GM10248 (cell line): ENCODE results near the gene RAB33B.

ENCODE experiments used
- CTCF ChIA-PET: fragments of 300-600 bp; sonication (Branson Sonifier 250); formaldehyde crosslinking; extraction: SDS; loops from one replicate; lab custom pipeline; 2021; ENCODE audit warnings: antibody characterized with exemption; lab: Yijun Ruan, JAX
- POLR2A ChIA-PET: fragments of 350-650 bp; sonication (Branson Sonifier 250); formaldehyde crosslinking; extraction: SDS; loops from one replicate; lab custom pipeline; 2020; ENCODE audit warnings: antibody characterized with exemption; lab: Yijun Ruan, JAX
- DNase-seq: peaks from one replicate; pipeline ENCODE4 v3.0.0; 2012; ENCODE audit errors: extremely low spot score
- TF ChIP-seq, protein P1 (sequence below): IDR thresholded peaks from 2 replicates; pipeline ENCODE4 v1.5.1; 2012; ENCODE audit warnings: mild to moderate bottlenecking, low read depth; ENCODE audit errors: extremely low read depth, missing control alignments, control extremely low read depth

Gene RAB33B

DNA sequence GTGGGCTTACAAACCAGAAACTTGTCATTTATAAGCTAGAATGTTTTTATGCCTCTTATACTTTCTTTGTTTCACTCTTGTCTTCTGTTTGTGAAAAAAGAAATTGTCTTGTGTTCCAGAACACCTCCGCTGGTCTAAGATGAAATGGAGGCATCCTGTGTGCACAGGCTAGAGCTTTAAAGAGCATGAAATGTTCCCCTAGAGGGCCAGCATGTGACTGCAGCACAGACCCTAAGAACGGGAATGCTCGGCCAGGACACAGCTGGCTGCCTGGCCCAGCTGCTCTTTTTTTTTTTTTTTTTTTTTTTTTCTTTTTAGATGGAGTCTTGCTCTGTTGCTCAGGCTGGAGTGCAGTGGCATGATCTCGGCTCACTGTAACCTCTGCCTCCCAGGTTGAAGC is 68.5 kb downstream of the RAB33B start:
- ChIA-PET CTCF (interaction anchor here (0.8 to 4.5 kb wide), 9 partner anchors 8 to 837 kb away, joined by 3 to 22 read pairs (median 3); no protein-coding TSS in a partner anchor), POLR2A (interaction anchor here (0.7 kb wide), 1 partner anchor 324 kb away, joined by 3 read pairs; no protein-coding TSS in a partner anchor)
- DNase-seq, result no peak
- TF ChIP-seq, protein P1, sequence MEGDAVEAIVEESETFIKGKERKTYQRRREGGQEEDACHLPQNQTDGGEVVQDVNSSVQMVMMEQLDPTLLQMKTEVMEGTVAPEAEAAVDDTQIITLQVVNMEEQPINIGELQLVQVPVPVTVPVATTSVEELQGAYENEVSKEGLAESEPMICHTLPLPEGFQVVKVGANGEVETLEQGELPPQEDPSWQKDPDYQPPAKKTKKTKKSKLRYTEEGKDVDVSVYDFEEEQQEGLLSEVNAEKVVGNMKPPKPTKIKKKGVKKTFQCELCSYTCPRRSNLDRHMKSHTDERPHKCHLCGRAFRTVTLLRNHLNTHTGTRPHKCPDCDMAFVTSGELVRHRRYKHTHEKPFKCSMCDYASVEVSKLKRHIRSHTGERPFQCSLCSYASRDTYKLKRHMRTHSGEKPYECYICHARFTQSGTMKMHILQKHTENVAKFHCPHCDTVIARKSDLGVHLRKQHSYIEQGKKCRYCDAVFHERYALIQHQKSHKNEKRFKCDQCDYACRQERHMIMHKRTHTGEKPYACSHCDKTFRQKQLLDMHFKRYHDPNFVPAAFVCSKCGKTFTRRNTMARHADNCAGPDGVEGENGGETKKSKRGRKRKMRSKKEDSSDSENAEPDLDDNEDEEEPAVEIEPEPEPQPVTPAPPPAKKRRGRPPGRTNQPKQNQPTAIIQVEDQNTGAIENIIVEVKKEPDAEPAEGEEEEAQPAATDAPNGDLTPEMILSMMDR, result no peak

DNA sequence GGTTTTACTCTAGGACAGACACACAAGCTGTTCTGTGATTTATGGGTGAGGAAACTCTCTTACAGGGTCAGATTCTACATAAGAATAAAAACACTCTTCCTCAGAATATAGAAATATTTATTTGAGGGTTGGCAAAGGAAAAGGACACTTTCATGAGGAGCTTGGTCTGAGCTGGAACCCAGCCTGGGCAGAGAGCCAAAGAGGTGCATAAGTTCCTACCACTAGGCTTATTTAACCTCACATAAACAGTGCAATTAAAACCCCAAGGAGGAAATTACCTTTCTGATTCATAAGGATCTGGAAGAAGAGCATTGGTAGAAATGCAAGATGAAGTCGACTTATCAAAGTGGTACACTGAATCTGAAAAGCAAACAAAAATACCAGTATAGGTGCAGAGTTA is 69.2 kb downstream of the RAB33B start:
- ChIA-PET POLR2A (no interaction called here), CTCF (interaction anchor here (0.9 to 4.5 kb wide), 5 partner anchors 8 to 129 kb away, joined by 3 to 22 read pairs (median 3); no protein-coding TSS in a partner anchor)
- TF ChIP-seq, protein P1, result no peak
- no peak for DNase-seq

DNA sequence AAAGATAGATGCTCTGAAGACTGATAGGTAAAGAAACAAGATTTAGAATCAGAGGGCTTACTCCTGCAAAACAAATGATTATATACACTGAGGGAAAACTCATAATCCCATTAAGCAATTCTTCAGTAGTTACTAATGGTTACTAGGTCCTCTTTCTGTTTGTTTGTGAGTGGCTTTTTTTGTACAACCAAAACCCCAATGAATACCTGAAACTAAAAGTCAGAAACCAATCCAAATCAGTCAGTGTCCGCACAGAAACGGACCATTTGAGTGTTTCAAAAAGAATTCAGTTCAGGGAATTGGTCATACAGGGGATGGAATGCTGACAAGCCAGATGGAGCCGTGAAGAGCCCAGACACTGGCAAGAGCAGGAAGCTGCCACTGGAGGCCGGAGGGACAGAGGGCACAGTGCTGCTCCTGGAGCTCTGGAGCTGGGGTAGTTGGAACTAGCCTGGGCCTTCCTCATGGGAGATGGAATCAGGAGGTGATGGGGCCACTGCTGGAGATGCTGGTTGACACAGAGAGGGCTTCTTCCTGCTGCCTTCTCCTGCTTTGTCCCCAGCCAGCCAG is 70.2 kb downstream of the RAB33B start:
- POLR2A ChIA-PET, result no interaction called here
- DNase-seq, result no peak
- TF ChIP-seq, protein P1, result no peak
- CTCF ChIA-PET, result interaction anchor here (1.2 to 1.8 kb wide), 2 partner anchors 10 to 14 kb away, joined by 4 to 5 read pairs; no protein-coding TSS in a partner anchor

DNA sequence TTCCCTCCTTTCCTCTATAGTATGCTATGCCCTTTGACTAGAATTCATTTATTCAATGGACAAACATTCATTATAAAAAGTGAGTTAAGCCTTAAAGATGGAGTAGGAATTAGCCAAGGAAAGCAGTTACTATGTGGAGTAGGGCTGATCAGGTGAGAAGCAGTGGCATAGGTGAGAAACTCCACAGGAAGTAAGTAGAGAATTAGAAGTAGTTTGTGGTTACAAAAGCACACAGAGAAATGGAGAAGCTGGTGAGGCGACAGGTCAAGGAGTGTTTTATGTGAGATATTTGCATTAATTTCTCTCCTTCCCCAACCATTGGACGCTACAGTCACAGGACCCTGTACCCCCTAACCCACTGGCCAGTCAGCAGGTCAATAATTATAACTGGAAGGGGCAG is 71.5 kb downstream of the RAB33B start:
- DNase-seq, result no peak
- TF ChIP-seq, protein P1, result no peak
- ChIA-PET POLR2A (interaction anchor here (0.7 kb wide), 1 partner anchor 496 kb away, joined by 6 read pairs; no protein-coding TSS in a partner anchor), CTCF (interaction anchor here (1.1 to 1.9 kb wide), 4 partner anchors 9 to 495 kb away, joined by 3 to 5 read pairs (median 4); no protein-coding TSS in a partner anchor)
